Aorta (tissue), 5 donors: ENCODE measurements around the gene PRAMEF11. TPM values are rescaled to one million over a fixed set of nuclear protein-coding genes. Genes with fewer than 3 reads are reported as not detected.
"Not testable (repeated sequence)": the region's sequence is repeated elsewhere in the genome, so short reads cannot be mapped to it uniquely, and the experiment has no call there.

Experiments
- ATAC-seq: fragments of 200-7000 bp; cut with Tn5 transposase; one replicate; pipeline ENCODE4 v1.9.1; 2022; ENCODE audit warnings: moderate library complexity; ENCODE audit not compliant: low FRiP score
- DNase-seq, 2 donors: peaks; one replicate each; pipeline ENCODE4 v3.0.0-alpha.2; 2020
- H3K27ac ChIP-seq, 2 donors: one replicate each; pipeline ENCODE4 v1.5.1; 2013; ENCODE audit warnings: low read length in 2 of 2, mild to moderate bottlenecking in 2 of 2, moderate library complexity in 2 of 2, control low read depth in 1 of 2, inconsistent platforms in 1 of 2, low read depth in 1 of 2
- H3K27me3 ChIP-seq, 2 donors: one replicate each; pipeline ENCODE4 v1.6.1; 2013; ENCODE audit warnings: control low read depth in 1 of 2, low read length in 1 of 2, mild to moderate bottlenecking in 1 of 2, moderate library complexity in 1 of 2; ENCODE audit not compliant: insufficient read depth in 2 of 2, control insufficient read depth in 1 of 2
- H3K36me3 ChIP-seq, 2 donors: one replicate each; pipeline ENCODE4 v1.6.1; 2013; ENCODE audit warnings: control low read depth in 1 of 2, low read length in 1 of 2, mild to moderate bottlenecking in 1 of 2; ENCODE audit not compliant: insufficient read depth in 2 of 2, control insufficient read depth in 1 of 2
- H3K4me1 ChIP-seq, 2 donors: one replicate each; pipeline ENCODE4 v1.6.1; 2013; ENCODE audit warnings: low read length in 2 of 2, control low read depth in 1 of 2, mild to moderate bottlenecking in 1 of 2, moderate library complexity in 1 of 2; ENCODE audit not compliant: insufficient read depth in 2 of 2, control insufficient read depth in 1 of 2
- H3K4me3 ChIP-seq, 2 donors: one replicate each; pipeline ENCODE4 v1.5.1; 2013; ENCODE audit warnings: low read length in 2 of 2, control low read depth in 1 of 2, mild to moderate bottlenecking in 1 of 2
- H3K9me3 ChIP-seq: one replicate; pipeline ENCODE4 v1.6.1; 2013; ENCODE audit warnings: mild to moderate bottlenecking, low read length; ENCODE audit not compliant: control insufficient read depth
- WGBS, 2 donors: extraction: QIAGEN DNeasy Blood & Tissue Kit; methylation state at CpG; one replicate each; pipeline ENCODE4 v1.1.7; 2013; 5-methylcytosine and 5-hydroxymethylcytosine counted together
- intact Hi-C, 2 donors: fragments of 100-400 bp; cut with DNase I; formaldehyde crosslinking; loops; one replicate each; pipeline versions ENCODE4 v1.14.2 to v1.15.0; 2022
- long read RNA-seq, 2 donors: library from polyadenylated mRNA; unstranded; transcript quantifications; one replicate each; pipeline ENCODE4 v2.0.0, GENCODE V29; 2020 to 2021
- polyA plus RNA-seq, 2 donors: library from polyadenylated mRNA; stranded (reverse); fragments of 200-250 nt; gene quantifications; one replicate each; pipeline ENCODE4 v1.2.3, GENCODE V29; 2013
- total RNA-seq, 2 donors: library from RNA; stranded (reverse); fragmentation: NEBNext Ultra II Directional; extraction: Animal tissue kit (Norgen Biotek cat#: 25700); gene quantifications; one replicate each; pipeline ENCODE4 v1.2.1, GENCODE V29; 2021
- donor health status: healthy with polysubstance abuse.
- donor health status: Bipolar disorder and iron deficiency.
- donor health status: DM: no; HTN: no; CAD: no.
- donor health status: DM: no; HTN: no; CAD: no.
- donor health status: DM: yes; HTN: yes; CAD: no.

PRAMEF11 gene
- total RNA-seq (not detected), polyA plus RNA-seq (not detected)
- long read RNA-seq, donor 1, result 0 reads
- long read RNA-seq, donor 2, result 0 reads

DNA sequence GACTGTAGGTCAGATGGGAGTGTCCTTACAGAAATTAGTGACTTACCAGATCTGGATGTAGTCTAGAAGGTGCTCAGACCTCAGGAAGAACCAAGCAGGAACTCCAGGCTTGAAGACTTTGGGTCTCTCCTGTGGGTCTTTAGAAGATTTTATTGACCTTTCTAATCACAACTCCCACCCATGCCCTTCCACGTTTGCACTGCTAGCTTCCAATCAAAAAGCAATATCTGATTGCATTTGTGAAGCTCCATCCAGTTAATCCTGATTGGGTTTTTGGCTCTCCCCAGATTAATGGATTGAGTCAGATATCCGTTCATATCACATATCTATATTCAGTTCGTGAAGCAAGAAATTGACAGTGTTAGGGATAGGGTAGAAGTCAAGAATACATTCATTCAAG is at the start of gene PRAMEF11:
PRAMEF11 (minus strand) TSS at position 101 of the 400 bp plus-strand sequence. CDS start 2,621 bp downstream, outside the sequence.
- 58 to 60% methylated on average over 3 of the region's 3 CpGs for WGBS, 2 donors
- H3K4me1 ChIP-seq, DNase-seq, H3K27me3 ChIP-seq, H3K36me3 ChIP-seq, H3K9me3 ChIP-seq, ATAC-seq, H3K27ac ChIP-seq, intact Hi-C loops, H3K4me3 ChIP-seq: not testable (repeated sequence)

DNA sequence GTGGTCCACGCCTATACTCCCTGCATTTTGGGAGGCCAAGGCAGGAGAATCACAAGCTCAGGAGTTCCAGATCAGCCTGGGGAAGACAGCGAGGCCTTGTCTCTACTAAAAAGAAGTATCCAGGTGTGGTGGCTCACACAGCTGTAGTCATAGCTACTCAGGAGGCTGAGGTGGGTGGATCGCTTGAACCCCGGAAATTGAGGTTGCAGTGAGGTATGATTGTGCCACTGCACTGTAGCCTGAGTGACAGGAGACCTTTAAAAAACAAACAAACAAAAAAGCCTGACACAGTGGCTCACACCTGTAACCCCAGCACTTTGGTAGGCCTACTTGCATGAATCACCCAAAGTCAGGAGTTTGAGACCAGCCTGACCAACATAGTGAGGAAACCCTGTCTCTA is 47.2 kb upstream of the PRAMEF11 start:
- H3K9me3 ChIP-seq, H3K27me3 ChIP-seq, DNase-seq, H3K27ac ChIP-seq, intact Hi-C loops, H3K4me1 ChIP-seq, ATAC-seq, H3K36me3 ChIP-seq, H3K4me3 ChIP-seq: not testable (repeated sequence)
- WGBS, 2 donors, result 83 to 89% methylated on average over 3 of the region's 4 CpGs

DNA sequence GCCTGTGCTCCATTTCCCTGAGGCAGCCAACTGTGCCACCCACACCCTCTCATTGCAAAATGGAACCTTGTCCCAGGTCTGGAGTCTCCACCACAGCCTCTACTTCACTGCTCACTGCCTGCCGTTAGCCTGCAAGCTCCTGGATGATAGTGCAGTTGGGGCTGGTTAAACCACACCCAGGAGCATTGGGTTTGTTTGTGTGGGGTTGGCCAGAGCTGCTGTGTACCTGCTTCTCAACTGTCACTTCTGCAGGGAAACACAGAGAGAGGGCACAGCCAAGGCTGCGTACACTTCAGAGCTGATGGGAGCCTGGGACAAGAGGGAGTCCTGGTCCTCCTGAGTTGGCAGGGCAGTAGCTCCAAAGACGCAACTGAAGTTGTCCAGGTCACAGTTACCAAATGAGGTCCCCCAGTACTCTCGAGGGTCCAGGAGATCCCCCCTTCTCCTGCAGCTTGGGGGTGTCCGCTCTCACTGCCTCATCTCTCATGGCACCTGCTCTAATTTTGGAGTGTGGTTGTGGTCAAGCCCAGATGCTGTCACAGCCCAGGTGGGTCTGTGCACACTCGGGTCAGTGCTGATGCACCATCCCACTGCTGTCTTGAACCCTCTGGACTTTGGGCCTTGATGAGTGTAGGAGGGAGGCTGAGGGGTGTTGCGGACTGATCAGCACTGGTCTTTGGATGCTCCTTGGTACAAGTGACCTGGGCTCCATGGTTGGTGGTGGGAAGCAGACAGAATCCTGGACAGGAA is 32.1 kb upstream of the PRAMEF11 start:
- ATAC-seq, H3K27ac ChIP-seq, H3K9me3 ChIP-seq, intact Hi-C loops, H3K27me3 ChIP-seq, DNase-seq, H3K4me3 ChIP-seq, H3K36me3 ChIP-seq, H3K4me1 ChIP-seq: not testable (repeated sequence)
- WGBS, 2 donors, result 75 to 86% methylated on average over 3 to 5 of the region's 7 CpGs

DNA sequence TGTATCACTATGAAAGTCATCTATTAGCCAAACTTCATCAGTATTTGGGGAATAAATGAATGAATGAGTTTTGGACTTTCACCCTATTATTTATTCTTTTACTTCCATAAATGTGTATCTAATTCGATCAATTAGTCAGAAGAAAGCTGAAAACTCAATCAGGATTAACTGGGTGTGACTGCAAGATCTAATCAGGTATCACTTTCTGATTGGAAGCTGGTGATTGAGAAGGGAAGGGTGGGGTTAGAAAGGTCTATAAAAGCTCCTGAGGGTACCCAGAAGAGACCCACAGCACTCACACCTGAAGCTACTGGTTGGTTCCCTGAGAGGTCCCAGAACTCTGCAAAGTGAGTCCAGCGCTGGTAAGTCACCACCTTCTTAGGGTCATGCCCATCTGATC is 25.6 kb upstream of the PRAMEF11 start, which contains the start of gene PRAMEF2:
PRAMEF2 (plus strand) TSS at position 301 of the 400 bp plus-strand sequence. CDS start 1,924 bp downstream, outside the sequence.
- ATAC-seq, H3K36me3 ChIP-seq, intact Hi-C loops, H3K4me1 ChIP-seq, DNase-seq, H3K4me3 ChIP-seq, H3K27ac ChIP-seq, H3K27me3 ChIP-seq, H3K9me3 ChIP-seq: not testable (repeated sequence)
- WGBS, 2 donors, result 46 to 84% methylated on average over 2 of the region's 2 CpGs

DNA sequence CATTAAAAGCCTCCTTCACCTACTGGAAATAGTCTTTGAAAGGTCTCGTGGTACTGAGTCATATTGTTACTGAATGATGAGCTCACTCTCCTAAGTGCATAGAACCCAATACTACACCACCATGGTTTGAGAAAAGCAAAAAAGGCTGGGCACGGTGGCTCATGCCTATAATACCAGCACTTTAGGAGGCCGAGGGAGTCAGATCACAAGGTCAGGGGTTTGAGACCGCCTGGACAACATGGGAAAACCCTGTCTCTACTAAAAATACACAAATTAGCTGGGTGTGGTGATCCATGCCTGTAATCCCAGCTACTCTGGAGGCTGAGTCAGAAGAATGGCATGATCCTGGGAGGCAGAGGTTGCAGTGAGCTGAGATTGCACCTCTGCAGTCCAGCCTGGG is 20.6 kb upstream of the PRAMEF11 start:
- Histone ChIP-seq H3K27ac (no peak overlapping the region), H3K4me1 (no peaks in the 10 kb centered on the region), H3K36me3 (no peaks in the 10 kb centered on the region), H3K9me3 (peaks cover 3% of the 10 kb centered on the region), H3K27me3 (no peaks in the 10 kb centered on the region), H3K4me3 (no peak overlapping the region)
- ATAC-seq (no peak), DNase-seq (no peak)
- intact Hi-C loops, result no loop called here
- 60 to 65% methylated on average over 4 of the region's 4 CpGs for WGBS, 2 donors

DNA sequence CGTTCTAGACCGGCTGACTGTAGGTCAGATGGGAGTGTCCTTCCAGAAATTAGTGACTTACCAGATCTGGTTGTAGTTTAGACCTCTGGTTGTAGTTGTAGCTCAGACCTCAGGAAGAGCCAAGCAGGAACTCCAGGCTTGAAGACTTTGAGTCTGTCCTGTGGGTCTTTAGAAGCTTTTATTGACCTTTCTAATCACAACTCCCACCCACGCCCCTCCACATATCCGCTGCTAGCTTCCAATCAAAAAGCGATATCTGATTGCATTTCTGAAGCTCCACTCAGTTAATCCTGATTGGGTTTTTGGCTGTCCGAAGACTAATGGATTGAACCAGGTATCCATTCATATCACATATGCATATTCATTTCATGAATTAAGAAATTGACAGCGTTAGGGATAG is 17.4 kb upstream of the PRAMEF11 start, which contains the start of gene HNRNPCL1:
HNRNPCL1 (minus strand) TSS at position 101 of the 400 bp plus-strand sequence. CDS start 431 bp downstream, outside the sequence.
- H3K9me3 ChIP-seq, H3K36me3 ChIP-seq, H3K4me1 ChIP-seq, ATAC-seq, H3K27me3 ChIP-seq, DNase-seq, intact Hi-C loops, H3K4me3 ChIP-seq, H3K27ac ChIP-seq: not testable (repeated sequence)
- WGBS, 2 donors, result 87 to 91% methylated on average over 7 of the region's 7 CpGs

DNA sequence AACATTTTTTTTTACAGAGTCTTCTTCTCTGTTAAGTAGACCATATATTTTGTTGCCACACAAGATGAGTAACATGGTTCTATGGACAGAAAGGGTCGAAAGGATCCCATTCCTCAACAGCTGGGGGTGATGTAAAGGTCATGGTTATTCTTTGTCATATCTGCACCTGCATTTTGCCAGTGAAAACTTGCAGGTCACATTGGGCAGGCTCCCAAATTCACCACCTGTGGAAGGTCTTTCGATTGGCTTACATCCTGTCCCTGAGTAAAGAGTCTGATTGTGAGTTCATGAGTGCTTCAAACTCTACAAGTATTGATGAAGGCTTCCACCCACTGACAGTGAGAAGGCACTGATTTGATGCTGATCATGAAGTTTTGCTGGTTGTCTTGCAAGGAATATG is 2.0 kb upstream of the PRAMEF11 start:
- H3K27me3 ChIP-seq, H3K36me3 ChIP-seq, ATAC-seq, H3K4me1 ChIP-seq, H3K27ac ChIP-seq, H3K9me3 ChIP-seq, intact Hi-C loops, H3K4me3 ChIP-seq, DNase-seq: not testable (repeated sequence)
- 49 to 53% methylated on average over 2 of the region's 2 CpGs for WGBS, 2 donors

DNA sequence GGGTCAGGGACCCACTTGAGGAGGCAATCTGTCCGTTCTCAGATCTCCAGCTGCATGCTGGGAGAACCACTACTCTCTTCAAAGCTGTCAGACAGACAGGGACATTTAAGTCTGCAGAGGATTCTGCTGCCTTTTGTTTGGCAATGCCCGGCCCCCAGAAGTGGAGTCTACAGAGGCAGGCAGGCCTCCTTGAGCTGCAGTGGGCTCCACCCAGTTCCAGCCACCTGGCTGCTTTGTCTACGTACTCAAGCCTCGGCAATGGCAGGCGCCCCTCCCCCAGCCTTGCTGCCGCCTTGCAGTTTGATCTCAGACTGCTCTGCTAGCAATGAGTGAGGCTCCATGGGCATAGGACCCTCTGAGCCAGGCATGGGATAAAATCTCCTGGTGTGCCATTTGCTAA is 12.1 kb downstream of the PRAMEF11 start:
- H3K36me3 ChIP-seq, H3K4me1 ChIP-seq, DNase-seq, H3K9me3 ChIP-seq, intact Hi-C loops, H3K27me3 ChIP-seq, H3K27ac ChIP-seq, H3K4me3 ChIP-seq, ATAC-seq: not testable (repeated sequence)
- WGBS, 2 donors, result 72 to 77% methylated on average over 6 of the region's 6 CpGs

DNA sequence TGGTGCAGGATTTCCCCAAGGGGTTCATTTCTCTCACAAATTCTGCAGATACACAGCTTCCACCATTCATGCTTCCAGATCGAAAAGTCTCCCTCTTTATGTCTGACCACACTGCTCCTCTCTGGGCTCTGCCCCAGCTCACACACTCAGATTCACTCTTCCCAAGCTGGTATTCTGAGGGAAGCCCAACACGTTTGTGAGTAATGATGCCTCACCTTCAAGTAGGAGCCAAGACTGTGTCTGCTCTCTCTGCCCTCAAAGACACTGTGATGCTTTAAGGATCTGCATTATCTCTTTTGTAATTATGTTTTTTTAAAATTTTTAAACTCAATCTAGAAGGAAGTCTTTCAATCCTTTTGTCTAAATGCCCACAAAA is 19.8 kb downstream of the PRAMEF11 start:
- H3K4me1 ChIP-seq, result no peaks in the 10 kb centered on the region
- ATAC-seq (no peak), DNase-seq (no peak)
- 52 to 58% methylated on average over 2 of the region's 2 CpGs for WGBS, 2 donors
- H3K36me3 ChIP-seq, result no peaks in the 10 kb centered on the region
- H3K27ac ChIP-seq, result no peak overlapping the region
- intact Hi-C loops, result no loop called here
- no peak overlapping the region for H3K4me3 ChIP-seq
- peaks cover 0 to 1% of the 10 kb centered on the region in 2 donors for H3K27me3 ChIP-seq
- no peaks in the 10 kb centered on the region for H3K9me3 ChIP-seq
